Measurements from ENCODE around the gene RNF208.

GRCh38 chr9:137251490-137252268 lies 29.6 kb upstream of the RNF208 start:
- TF ChIP-seq CTCF (IDR thresholded peaks at IDR 0.05) (no peak), ZFX (IDR thresholded peaks at IDR 0.05; ENCODE audit: borderline replicate concordance) (no peak)

Data from 22Rv1 (cell line).